ENCODE measurements around the gene MED26. TPM values are rescaled to one million over a fixed set of nuclear protein-coding genes. Genes with fewer than 3 reads are reported as not detected.

Gene MED26
- total RNA-seq, 1 donor from 2014 or later = 2.4 TPM

Other genes starting within 250 kb of the MED26 start
- 5.8 and 10.7 TPM in 2 replicates for gene EPS15L1, start 156.2 kb downstream of the MED26 start, total RNA-seq
- not detected in 2 replicates for gene CALR3, start 132.0 kb downstream of the MED26 start, total RNA-seq
- gene C19orf44, start 131.8 kb downstream of the MED26 start, total RNA-seq = 1.5 and 1.8 TPM in 2 replicates
- 2.6 and 8.0 TPM in 2 replicates for gene CHERP, start 85.8 kb downstream of the MED26 start, total RNA-seq
- 15.7 and 29.5 TPM in 2 replicates for gene SLC35E1, start 55.8 kb downstream of the MED26 start, total RNA-seq
- gene SMIM7, start 31.9 kb upstream of the MED26 start, total RNA-seq = 33.4 and 52.1 TPM in 2 replicates
- gene TMEM38A, start 32.9 kb upstream of the MED26 start, total RNA-seq = 0.90 and 2.1 TPM in 2 replicates
- gene NWD1, start 91.6 kb upstream of the MED26 start, total RNA-seq = not detected in 2 replicates
- gene SIN3B, start 201.2 kb upstream of the MED26 start, total RNA-seq = 14.4 and 40.0 TPM in 2 replicates